COR-L47 (cell line): ENCODE measurements around the gene ABHD16B.

Experiments
- DNase-seq: peaks from one replicate; lab custom pipeline; 2025; lab: John Stamatoyannopoulos, UW

Gene ABHD16B

GRCh38 chr20:63861365-63861934 lies at the start of gene ABHD16B:
Gene ABHD16B (plus strand): TSS chr20:63861498. CDS start chr20:63861541, 43 bp downstream.
- no peak for DNase-seq

GRCh38 chr20:63814891-63815614 lies 46.2 kb upstream of the ABHD16B start:
- DNase-seq: no peak

- DNase-seq: no peak
Measured at GRCh38 chr20:63815615-63816253, 45.6 kb upstream of the ABHD16B start.

- no peak for DNase-seq
Measured at GRCh38 chr20:63819224-63819921, 41.9 kb upstream of the ABHD16B start.

GRCh38 chr20:63821811-63822210 lies 39.5 kb upstream of the ABHD16B start:
- DNase-seq: no peak

- DNase-seq: no peak
Measured at GRCh38 chr20:63822276-63822696, 39.0 kb upstream of the ABHD16B start.

- no peak for DNase-seq
Measured at GRCh38 chr20:63823691-63824311, 37.5 kb upstream of the ABHD16B start.

GRCh38 chr20:63825331-63826118 lies 35.8 kb upstream of the ABHD16B start:
- no peak for DNase-seq

GRCh38 chr20:63826753-63827152 lies 34.5 kb upstream of the ABHD16B start:
- DNase-seq: no peak

GRCh38 chr20:63828124-63828523 lies 33.2 kb upstream of the ABHD16B start:
- no peak for DNase-seq

GRCh38 chr20:63828545-63828944 lies 32.8 kb upstream of the ABHD16B start:
- no peak for DNase-seq

- DNase-seq: no peak
Measured at GRCh38 chr20:63828951-63829350, 32.3 kb upstream of the ABHD16B start.

GRCh38 chr20:63829603-63829944 lies 31.7 kb upstream of the ABHD16B start:
- DNase-seq: no peak

- DNase-seq: no peak
Measured at GRCh38 chr20:63829945-63830835, 31.1 kb upstream of the ABHD16B start.

GRCh38 chr20:63830841-63831588 lies 30.3 kb upstream of the ABHD16B start, which contains the start of gene ZBTB46:
Gene ZBTB46 (minus strand): TSS chr20:63831264. CDS start chr20:63790757, 40,507 bp downstream.
- DNase-seq: peak; percentile 47

GRCh38 chr20:63831646-63831992 lies 29.7 kb upstream of the ABHD16B start:
- no peak for DNase-seq

- DNase-seq: no peak
Measured at GRCh38 chr20:63831993-63832686, 29.2 kb upstream of the ABHD16B start.

- DNase-seq: no peak
Measured at GRCh38 chr20:63833776-63834490, 27.4 kb upstream of the ABHD16B start.
